Measurements from ENCODE around the gene LYZL1.
"Not testable (repeated sequence)": the region's sequence is repeated elsewhere in the genome, so short reads cannot be mapped to it uniquely, and the experiment has no call there.

The LYZL1 gene

GRCh38 chr10:29319205-29319781 lies 30.4 kb downstream of the LYZL1 start:
- in situ Hi-C loops (cut with HindIII; ENCODE audit: low sequenced_read_pairs): loop anchor here (25.0 kb wide), 1 partner anchor 632 kb away; the partner anchor contains the start of gene BAMBI
- DNase-seq (ENCODE audit: low read depth): no peak
- TF ChIP-seq CTCF (IDR thresholded peaks at IDR 0.05; ENCODE audit: low read depth, low read length, missing control alignments): no peak

GRCh38 chr10:29320680-29321121 lies 31.8 kb downstream of the LYZL1 start:
- DNase-seq (ENCODE audit: low read depth); H3K4me3 ChIP-seq (ENCODE audit: low read depth, low read length): not testable (repeated sequence)
- in situ Hi-C loops (cut with HindIII; ENCODE audit: low sequenced_read_pairs): loop anchor here (25.0 kb wide), 1 partner anchor 633 kb away; the partner anchor contains the start of gene BAMBI

More at GRCh38 chr10:29319205-29319781, 30.4 kb downstream of the LYZL1 start:
- H3K4me3 ChIP-seq (ENCODE audit: low read depth, low read length): no peak overlapping the region

GRCh38 chr10:29321656-29322055 lies 32.8 kb downstream of the LYZL1 start:
- no peak for DNase-seq (ENCODE audit: low read depth)
- in situ Hi-C loops (cut with HindIII; ENCODE audit: low sequenced_read_pairs): loop anchor here (25.0 kb wide), 1 partner anchor 634 kb away; the partner anchor contains the start of gene BAMBI
- no peak for TF ChIP-seq CTCF (IDR thresholded peaks at IDR 0.05; ENCODE audit: low read depth, low read length, missing control alignments)
- no peak overlapping the region for H3K4me3 ChIP-seq (ENCODE audit: low read depth, low read length)

DNA sequence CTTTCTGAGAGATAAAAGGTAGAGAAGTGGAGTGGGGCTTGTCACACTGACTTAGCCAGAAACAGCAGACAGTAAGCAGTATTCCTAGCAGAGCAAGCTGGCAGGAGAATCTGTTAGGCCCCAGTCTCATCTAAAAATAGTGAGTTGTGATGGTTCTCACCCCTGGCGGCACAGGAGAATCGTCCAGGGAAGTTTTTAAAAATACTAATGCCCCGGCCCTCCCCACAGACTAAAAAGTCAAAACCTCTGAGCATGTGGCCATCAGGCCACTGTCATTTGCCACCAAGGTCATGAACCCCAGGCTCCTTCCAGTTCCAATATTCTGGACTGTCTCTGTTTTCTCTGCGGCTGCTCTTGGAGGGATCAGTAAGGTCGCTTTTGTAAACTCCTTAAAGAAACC lies 34.0 kb downstream of the LYZL1 start:
- no peak for DNase-seq (ENCODE audit: low read depth)
- no peak for TF ChIP-seq CTCF (IDR thresholded peaks at IDR 0.05; ENCODE audit: low read depth, low read length, missing control alignments)
- no peak overlapping the region for H3K4me3 ChIP-seq (ENCODE audit: low read depth, low read length)
- in situ Hi-C loops (cut with HindIII; ENCODE audit: low sequenced_read_pairs): loop anchor here (25.0 kb wide), 1 partner anchor 636 kb away; the partner anchor contains the start of gene BAMBI

DNA sequence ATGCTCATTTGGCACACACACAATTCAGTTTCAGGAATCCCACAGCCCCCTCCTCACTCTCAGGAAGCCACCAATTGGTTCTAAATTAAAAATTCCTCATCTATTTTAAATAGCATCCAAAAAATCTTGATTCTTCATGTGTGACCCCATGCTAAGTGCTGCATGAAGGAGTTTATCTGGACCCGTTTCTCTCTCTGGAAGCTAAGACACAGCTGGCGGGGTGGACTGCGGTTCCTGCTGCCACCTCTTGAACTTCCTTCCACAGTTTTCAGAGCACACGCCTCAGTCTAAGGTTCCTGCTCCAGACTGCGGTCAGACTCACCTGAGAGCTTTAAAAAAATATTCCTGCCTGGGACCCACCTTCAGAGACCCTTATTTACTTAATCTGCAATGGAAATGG lies 34.5 kb downstream of the LYZL1 start:
- no peak for DNase-seq (ENCODE audit: low read depth)
- in situ Hi-C loops (cut with HindIII; ENCODE audit: low sequenced_read_pairs): loop anchor here (25.0 kb wide), 1 partner anchor 636 kb away; the partner anchor contains the start of gene BAMBI
- no peak overlapping the region for H3K4me3 ChIP-seq (ENCODE audit: low read depth, low read length)
- no peak for TF ChIP-seq CTCF (IDR thresholded peaks at IDR 0.05; ENCODE audit: low read depth, low read length, missing control alignments)

DNA sequence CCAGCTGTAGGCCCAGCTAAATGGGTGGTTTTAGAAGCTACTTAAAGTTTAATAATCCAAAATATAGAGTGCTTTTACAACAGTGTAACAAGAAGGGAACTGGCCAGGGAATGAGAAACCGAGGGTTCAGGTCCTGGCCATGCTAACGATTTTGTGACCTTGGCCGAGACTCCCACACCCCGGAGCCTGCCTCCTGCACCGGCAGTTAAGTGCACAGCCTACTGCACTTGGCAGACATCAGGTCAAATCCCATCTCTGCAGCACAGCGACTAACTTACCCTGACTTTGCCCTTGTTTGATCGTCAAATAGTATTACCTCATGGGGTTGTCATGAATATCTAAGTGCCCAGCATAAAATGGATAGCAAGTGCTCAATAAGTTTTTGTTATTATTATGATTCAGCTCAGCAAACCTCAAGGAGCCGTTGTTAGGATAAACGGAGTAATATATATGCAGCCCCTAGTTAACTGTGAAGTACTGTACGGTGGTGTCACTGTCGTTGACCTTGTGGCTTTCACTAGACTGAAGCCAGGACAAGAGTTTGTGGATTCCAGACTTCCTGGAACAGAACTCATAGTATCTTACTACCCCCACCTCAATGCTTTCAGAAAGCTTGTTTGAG lies 35.5 kb downstream of the LYZL1 start:
- in situ Hi-C loops (cut with HindIII; ENCODE audit: low sequenced_read_pairs): loop anchor here (25.0 kb wide), 1 partner anchor 637 kb away; the partner anchor contains the start of gene BAMBI
- no peak for DNase-seq (ENCODE audit: low read depth)
- no peak overlapping the region for H3K4me3 ChIP-seq (ENCODE audit: low read depth, low read length)
- TF ChIP-seq CTCF (IDR thresholded peaks at IDR 0.05; ENCODE audit: low read depth, low read length, missing control alignments): no peak

DNA sequence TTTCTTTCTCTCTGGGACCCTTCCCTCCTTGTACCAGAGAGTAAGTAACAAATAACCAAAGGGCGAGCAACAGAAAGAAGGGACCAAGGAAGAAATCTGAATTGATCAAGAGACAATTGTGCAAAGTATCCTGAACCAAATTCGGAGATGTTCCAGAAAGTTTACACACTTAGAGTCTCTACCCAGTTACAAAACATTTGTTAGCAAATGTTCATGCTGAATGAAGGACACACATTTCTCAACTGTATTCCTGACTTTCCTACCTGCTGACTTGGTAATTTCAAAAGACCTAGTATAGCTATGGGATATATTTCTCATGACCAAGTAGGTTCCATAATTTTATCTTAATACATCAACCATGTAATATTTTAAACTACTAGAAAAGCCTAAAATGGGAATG lies 37.4 kb downstream of the LYZL1 start:
- TF ChIP-seq CTCF (IDR thresholded peaks at IDR 0.05; ENCODE audit: low read depth, low read length, missing control alignments): no peak
- H3K4me3 ChIP-seq (ENCODE audit: low read depth, low read length): no peak overlapping the region
- no peak for DNase-seq (ENCODE audit: low read depth)
- in situ Hi-C loops (cut with HindIII; ENCODE audit: low sequenced_read_pairs): no loop called here
